ENCODE measurements around the gene CABLES2. TPM values are rescaled to one million over a fixed set of nuclear protein-coding genes. Genes with fewer than 3 reads are reported as not detected.

The CABLES2 gene
- total RNA-seq, 1 donor from 2014 or later = 1.9 TPM

DNA sequence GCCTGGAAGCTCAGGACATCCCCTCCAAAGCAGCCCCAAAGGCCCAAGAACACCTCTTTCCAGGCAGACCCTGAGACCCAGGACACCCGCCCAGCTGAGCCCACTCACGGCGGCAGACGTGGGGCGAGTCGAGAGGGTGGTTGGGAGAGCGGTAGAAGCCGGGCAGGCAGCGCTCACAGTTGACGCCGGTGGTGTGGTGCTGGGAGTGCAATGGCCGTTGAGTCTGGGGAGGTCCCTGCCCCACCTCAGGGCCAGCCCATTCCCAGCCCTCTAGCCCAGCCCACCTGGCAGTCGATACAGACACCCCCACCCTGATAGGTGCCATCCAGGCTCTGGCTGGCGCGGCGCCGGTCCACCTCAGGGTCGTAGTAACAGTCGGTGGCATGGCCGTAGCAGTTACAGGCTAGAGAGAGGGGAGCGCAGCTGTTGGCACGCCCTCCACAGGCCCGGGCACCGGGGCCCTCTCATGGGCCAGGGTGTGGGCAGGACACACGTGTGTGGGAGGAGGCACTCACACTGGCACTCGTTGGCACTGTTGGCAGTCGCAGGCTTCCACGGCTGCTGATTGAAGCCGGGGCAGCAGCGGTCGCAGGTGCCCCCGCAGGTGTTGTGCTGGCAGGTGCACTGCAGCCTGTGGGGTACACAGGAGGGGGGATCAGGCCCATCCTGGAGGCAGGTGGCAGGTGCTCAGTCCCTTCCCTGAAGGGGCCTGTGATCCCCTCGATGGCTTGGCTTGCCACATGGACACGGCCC is 60.5 kb downstream of the CABLES2 start:
- no peak for DNase-seq

GRCh38 chr20:62345681-62346370 is 61.3 kb downstream of the CABLES2 start:
- DNase-seq = no peak

DNA sequence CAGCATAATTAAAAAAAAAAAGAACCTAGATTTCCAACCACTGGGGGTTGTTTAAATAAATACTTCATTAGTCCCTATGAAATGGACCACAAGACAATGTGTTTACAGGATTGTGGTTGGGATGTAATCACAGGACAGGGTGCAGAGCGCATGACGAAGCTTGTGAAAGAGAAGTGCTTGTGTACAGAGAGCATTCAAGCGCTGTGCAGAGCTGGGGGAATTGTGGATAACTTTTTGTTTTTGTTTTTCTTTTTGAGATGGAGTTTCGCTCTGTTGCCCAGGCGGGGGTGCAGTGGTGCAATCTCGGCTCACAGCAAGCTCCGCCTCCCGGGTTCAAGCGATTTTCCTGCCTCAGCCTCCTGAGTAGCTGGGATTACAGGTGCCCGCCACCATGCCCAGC is 62.3 kb downstream of the CABLES2 start:
- no peak for DNase-seq

GRCh38 chr20:62344092-62344491 is 63.0 kb downstream of the CABLES2 start:
- no peak for DNase-seq

DNA sequence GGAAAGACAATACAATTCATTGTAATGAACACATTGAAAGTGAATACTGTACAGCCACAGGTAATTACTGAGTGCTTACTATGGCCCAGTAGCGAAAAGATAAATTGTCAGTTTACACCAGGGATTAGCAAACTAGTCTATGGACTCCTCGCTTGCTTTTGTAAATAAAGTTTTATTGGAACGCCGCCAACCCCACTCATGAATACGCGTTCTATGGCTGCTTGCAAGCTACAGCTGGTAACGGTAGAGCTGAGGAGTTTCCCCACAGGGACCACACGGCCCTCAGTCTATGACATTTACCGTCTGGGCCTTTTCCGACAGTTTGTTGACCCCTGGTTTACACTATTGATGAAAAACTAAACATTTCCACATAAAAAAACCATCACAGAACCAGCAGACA is 64.2 kb downstream of the CABLES2 start:
- no peak for DNase-seq

DNA sequence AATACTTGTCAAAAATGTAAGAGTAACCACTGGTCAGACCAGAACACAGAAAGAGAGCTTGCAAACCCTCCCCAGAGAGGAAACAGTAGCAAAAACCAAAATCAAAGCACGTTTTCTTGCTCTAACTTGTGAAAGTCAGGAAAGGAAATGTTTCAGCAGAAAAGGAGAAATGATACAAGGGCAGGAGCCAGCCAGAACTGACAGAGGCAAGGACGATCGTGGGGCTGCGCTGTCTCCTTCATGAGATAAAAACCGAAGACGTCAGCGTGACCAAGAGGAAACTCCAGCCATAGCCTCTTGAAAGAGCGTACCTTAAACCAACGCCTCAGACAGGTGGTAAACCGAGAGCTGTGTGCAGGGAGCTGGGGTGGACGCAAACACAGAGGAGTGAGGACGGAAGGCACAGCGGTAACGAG is 67.4 kb downstream of the CABLES2 start:
- no peak for DNase-seq

Other genes starting within 250 kb of the CABLES2 start
- gene MTG2, start 224.3 kb downstream of the CABLES2 start, total RNA-seq = 11.7 TPM
- 0.10 TPM for gene HRH3, start 187.0 kb downstream of the CABLES2 start, total RNA-seq
- gene OSBPL2, start 168.8 kb downstream of the CABLES2 start, total RNA-seq = 39.0 TPM
- gene ADRM1, start 104.3 kb downstream of the CABLES2 start, total RNA-seq = 32.9 TPM
- 44.2 TPM for gene LAMA5, start 40.0 kb downstream of the CABLES2 start, total RNA-seq
- 742 TPM for gene RPS21, start 20.2 kb downstream of the CABLES2 start, total RNA-seq
- 0.59 TPM for gene RBBP8NL, start 20.3 kb upstream of the CABLES2 start, total RNA-seq
- not detected for gene GATA5, start 68.7 kb upstream of the CABLES2 start, total RNA-seq
- gene SLCO4A1, start 235.2 kb upstream of the CABLES2 start, total RNA-seq = 6.3 TPM

Measured in skin of body (tissue), 2 donors.